HCT116 (cell line): ENCODE data around the gene ZFP36L2. TPM values are rescaled to one million over a fixed set of nuclear protein-coding genes. Genes with fewer than 3 reads are reported as not detected.

Experiments
- ATAC-seq: fragments of 200-7000 bp; cut with Tn5 transposase; 2 replicates; pipeline ENCODE4 v1.9.1; 2020; ENCODE audit warnings: mild to moderate bottlenecking, moderate library complexity
- BruUV-seq: library from RNA; stranded (reverse); fragments of 400-500 nt; replicated peaks from 2 replicates; lab custom pipeline; 2021; lab: Mats Ljungman, UMichigan
- CTCF ChIA-PET: fragments of 300-600 bp; sonication (Branson Sonifier 250); formaldehyde crosslinking; loops from one replicate; lab custom pipeline; 2021; ENCODE audit warnings: antibody characterized with exemption; lab: Charles Lee
- POLR2A ChIA-PET: fragments of 300-600, 350-600 bp; sonication (Branson Sonifier 250); formaldehyde crosslinking; loops from one replicate; lab custom pipeline; 2021; ENCODE audit warnings: antibody characterized with exemption; lab: Charles Lee
- RAD21 ChIA-PET, 2 experiments: fragments of 300-600 bp; sonication (Branson Sonifier 250); formaldehyde crosslinking; loops; one replicate each; lab custom pipeline; 2023; ENCODE audit warnings: low total read pairs in 2 of 2; ENCODE audit not compliant: uncharacterized antibody in 2 of 2, unreplicated experiment in 2 of 2, low non-redundant PET in 1 of 2; lab: Charles Lee
- DNase-seq: peaks from one replicate; pipeline ENCODE4 v3.0.0-alpha.2; 2010; ENCODE audit warnings: low read depth, low spot score
- H2AFZ ChIP-seq: fragments of 200-600 bp; shearing (Covaris generic), sonication (generic); 2 replicates; pipeline ENCODE4 v1.6.1; 2017; ENCODE audit warnings: low read depth, mixed run types, mixed read lengths, antibody characterized with exemption, low read length; ENCODE audit not compliant: poor library complexity, severe bottlenecking
- H3K27ac ChIP-seq: 2 replicates; pipeline ENCODE4 v1.5.1; 2012; ENCODE audit warnings: low read depth, low read length
- H3K27me3 ChIP-seq: fragments of 200-600 bp; sonication (generic); 2 replicates; pipeline ENCODE4 v1.6.1; 2016; ENCODE audit warnings: mixed run types, low read length, mixed read lengths; ENCODE audit not compliant: insufficient read depth
- H3K36me3 ChIP-seq, 2 experiments: fragments of 200-500 bp in 1 of 2; fragments of 200-600 bp in 1 of 2; sonication (Bioruptor generic) in 1 of 2; sonication (generic) in 1 of 2; 2 replicates each; pipeline versions ENCODE4 v1.5.1 to v1.6.1; 2014 to 2016; ENCODE audit warnings: low read length in 2 of 2, inconsistent platforms in 1 of 2, mixed read lengths in 1 of 2, mixed run types in 1 of 2; ENCODE audit not compliant: insufficient read depth in 2 of 2, control insufficient read depth in 1 of 2
- H3K4me1 ChIP-seq, 2 experiments: fragments of 200-600 bp in 1 of 2; sonication (generic) in 1 of 2; 2 replicates each; pipeline versions ENCODE4 v1.5.1 to v1.6.1; 2012 to 2017; ENCODE audit warnings: low read length in 2 of 2, inconsistent platforms in 1 of 2, mild to moderate bottlenecking in 1 of 2, mixed read lengths in 1 of 2, mixed run types in 1 of 2, moderate library complexity in 1 of 2; ENCODE audit not compliant: insufficient read depth in 2 of 2, control insufficient read depth in 1 of 2
- H3K4me2 ChIP-seq: fragments of 200-600 bp; sonication (generic); 2 replicates; pipeline ENCODE4 v1.6.1; 2017; ENCODE audit warnings: mixed run types, low read length, mixed read lengths
- H3K4me3 ChIP-seq, 2 experiments: fragments of 200-600 bp in 1 of 2; sonication (generic) in 1 of 2; replicated peaks in 1 of 2; 2 replicates each; pipeline ENCODE4 v1.5.1; 2011 to 2016; ENCODE audit warnings: low read length in 2 of 2, control low read depth in 1 of 2, low read depth in 1 of 2, mild to moderate bottlenecking in 1 of 2, mixed read lengths in 1 of 2, mixed run types in 1 of 2
- H3K79me2 ChIP-seq: fragments of 200-600 bp; sonication (generic); 2 replicates; pipeline ENCODE4 v1.6.1; 2017; ENCODE audit warnings: mild to moderate bottlenecking, mixed run types, low read length, moderate library complexity, mixed read lengths; ENCODE audit not compliant: insufficient read depth
- H3K9ac ChIP-seq: fragments of 200-600 bp; sonication (generic); 2 replicates; pipeline ENCODE4 v1.6.1; 2016; ENCODE audit warnings: low read length, mixed read lengths
- H3K9me2 ChIP-seq: fragments of 200-600 bp; sonication (generic), shearing (Covaris generic); 2 replicates; pipeline ENCODE4 v1.6.1; 2017; ENCODE audit warnings: mixed run types, mild to moderate bottlenecking, moderate library complexity; ENCODE audit not compliant: insufficient read depth
- H3K9me3 ChIP-seq, 2 experiments: fragments of 200-500 bp in 1 of 2; fragments of 200-600 bp in 1 of 2; sonication (Bioruptor generic) in 1 of 2; sonication (generic) in 1 of 2; 2 replicates each; pipeline ENCODE4 v1.6.1; 2014 to 2017; ENCODE audit warnings: low read length in 2 of 2, mixed read lengths in 2 of 2, inconsistent platforms in 1 of 2, low read depth in 1 of 2, mild to moderate bottlenecking in 1 of 2, mixed run types in 1 of 2, moderate library complexity in 1 of 2; ENCODE audit not compliant: control insufficient read depth in 1 of 2, insufficient read depth in 1 of 2
- H4K20me1 ChIP-seq: fragments of 200-600 bp; sonication (generic), shearing (Covaris generic); 2 replicates; pipeline ENCODE4 v1.6.1; 2017; ENCODE audit warnings: mixed run types, mild to moderate bottlenecking, moderate library complexity; ENCODE audit not compliant: insufficient read depth
- CEBPB ChIP-seq: IDR thresholded peaks from 2 replicates; pipeline ENCODE4 v1.6.1; 2012; ENCODE audit warnings: low read depth
- EZH2phosphoT487 ChIP-seq: fragments of 200-600 bp; IDR thresholded peaks from 2 replicates; pipeline ENCODE4 v1.6.1; 2018; ENCODE audit warnings: antibody characterized with exemption, borderline replicate concordance
- POLR2AphosphoS5 ChIP-seq: IDR thresholded peaks from 2 replicates; pipeline ENCODE4 v1.6.1; 2011; ENCODE audit warnings: mild to moderate bottlenecking, low read depth, low read length, moderate library complexity
- SRF ChIP-seq: IDR thresholded peaks from 2 replicates; pipeline ENCODE4 v1.6.1; 2012; ENCODE audit warnings: low read depth
- TCF7L2 ChIP-seq: IDR thresholded peaks from 2 replicates; pipeline ENCODE4 v1.7.0; 2011; ENCODE audit warnings: borderline replicate concordance, inconsistent platforms; ENCODE audit not compliant: insufficient read depth, insufficient read length; ENCODE audit errors: extremely low read depth
- YY1 ChIP-seq: IDR thresholded peaks from 2 replicates; pipeline ENCODE4 v1.6.1; 2011; ENCODE audit warnings: low read length, low read depth, moderate library complexity, mild to moderate bottlenecking; ENCODE audit not compliant: insufficient replicate concordance; ENCODE audit errors: extremely low read depth
- ZFX ChIP-seq: fragments of 450-650 bp; IDR thresholded peaks from 2 replicates; pipeline ENCODE4 v1.6.1; 2017
- intact Hi-C: fragments of 100-400 bp; cut with micrococcal nuclease; formaldehyde crosslinking; loops from 2 replicates; pipeline ENCODE4 v1.10.0; 2022
- total RNA-seq: library from RNA; stranded (reverse); gene quantifications from one replicate; pipeline ENCODE4 v1.2.1, GENCODE V29; 2021; ENCODE audit not compliant: unreplicated experiment
- TF ChIP-seq, protein P1 (sequence below): IDR thresholded peaks from 2 replicates; pipeline ENCODE4 v1.6.1; 2012
- TF ChIP-seq, protein P2 (sequence below): IDR thresholded peaks from 2 replicates; pipeline ENCODE4 v1.6.1; 2012
- TF ChIP-seq, protein P3 (sequence below): IDR thresholded peaks from 2 replicates; pipeline ENCODE4 v1.6.1; 2012; ENCODE audit warnings: low read depth

The ZFP36L2 gene
- total RNA-seq, 1 experiment from 2014 or later, result 30.3 TPM

DNA sequence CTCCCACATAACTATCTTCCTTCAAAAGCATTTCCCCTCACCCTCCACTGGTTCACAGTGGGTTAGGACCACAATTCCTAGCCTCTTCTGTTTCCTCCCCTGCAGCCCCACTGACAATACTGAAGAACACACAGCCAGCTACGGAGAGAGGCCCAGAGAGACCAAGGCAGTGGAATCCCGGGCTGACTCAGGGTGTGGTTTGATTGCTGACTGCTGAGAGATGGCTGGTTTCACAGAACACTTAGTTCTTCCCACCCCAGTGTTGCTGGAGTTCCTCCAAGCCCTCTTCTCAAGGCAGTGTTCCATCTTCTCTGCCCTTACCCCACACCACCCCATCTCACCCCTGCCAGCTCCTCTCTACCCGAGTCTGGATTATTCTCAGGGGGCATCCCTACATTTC, 43.3 kb upstream of the ZFP36L2 start:
- no peak for ATAC-seq
- no peak overlapping the region for H2AFZ ChIP-seq
- CTCF ChIA-PET, result no interaction called here
- intact Hi-C loops, result no loop called here
- H3K36me3 ChIP-seq, result no peaks in the 10 kb centered on the region
- no TSS peak for BruUV-seq
- H3K27ac ChIP-seq, result no peak overlapping the region
- DNase-seq, result no peak
- no peaks in the 10 kb centered on the region for H3K4me1 ChIP-seq
- no peaks in the 10 kb centered on the region for H3K79me2 ChIP-seq
- no peaks in the 10 kb centered on the region for H4K20me1 ChIP-seq
- POLR2A ChIA-PET, result no interaction called here
- no peaks in the 10 kb centered on the region for H3K27me3 ChIP-seq
- no peak overlapping the region for H3K4me2 ChIP-seq
- RAD21 ChIA-PET, result no interaction called here
- no peak overlapping the region for H3K4me3 ChIP-seq
- H3K9me3 ChIP-seq, result no peaks in the 10 kb centered on the region
- TF ChIP-seq TCF7L2 (no peak), SRF (no peak), POLR2AphosphoS5 (no peak), YY1 (no peak), EZH2phosphoT487 (no peak), ZFX (no peak), CEBPB (no peak)
- TF ChIP-seq, protein P1, sequence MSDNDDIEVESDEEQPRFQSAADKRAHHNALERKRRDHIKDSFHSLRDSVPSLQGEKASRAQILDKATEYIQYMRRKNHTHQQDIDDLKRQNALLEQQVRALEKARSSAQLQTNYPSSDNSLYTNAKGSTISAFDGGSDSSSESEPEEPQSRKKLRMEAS, result no peak
- TF ChIP-seq, protein P2, sequence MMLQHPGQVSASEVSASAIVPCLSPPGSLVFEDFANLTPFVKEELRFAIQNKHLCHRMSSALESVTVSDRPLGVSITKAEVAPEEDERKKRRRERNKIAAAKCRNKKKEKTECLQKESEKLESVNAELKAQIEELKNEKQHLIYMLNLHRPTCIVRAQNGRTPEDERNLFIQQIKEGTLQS, result no peak
- TF ChIP-seq, protein P3, sequence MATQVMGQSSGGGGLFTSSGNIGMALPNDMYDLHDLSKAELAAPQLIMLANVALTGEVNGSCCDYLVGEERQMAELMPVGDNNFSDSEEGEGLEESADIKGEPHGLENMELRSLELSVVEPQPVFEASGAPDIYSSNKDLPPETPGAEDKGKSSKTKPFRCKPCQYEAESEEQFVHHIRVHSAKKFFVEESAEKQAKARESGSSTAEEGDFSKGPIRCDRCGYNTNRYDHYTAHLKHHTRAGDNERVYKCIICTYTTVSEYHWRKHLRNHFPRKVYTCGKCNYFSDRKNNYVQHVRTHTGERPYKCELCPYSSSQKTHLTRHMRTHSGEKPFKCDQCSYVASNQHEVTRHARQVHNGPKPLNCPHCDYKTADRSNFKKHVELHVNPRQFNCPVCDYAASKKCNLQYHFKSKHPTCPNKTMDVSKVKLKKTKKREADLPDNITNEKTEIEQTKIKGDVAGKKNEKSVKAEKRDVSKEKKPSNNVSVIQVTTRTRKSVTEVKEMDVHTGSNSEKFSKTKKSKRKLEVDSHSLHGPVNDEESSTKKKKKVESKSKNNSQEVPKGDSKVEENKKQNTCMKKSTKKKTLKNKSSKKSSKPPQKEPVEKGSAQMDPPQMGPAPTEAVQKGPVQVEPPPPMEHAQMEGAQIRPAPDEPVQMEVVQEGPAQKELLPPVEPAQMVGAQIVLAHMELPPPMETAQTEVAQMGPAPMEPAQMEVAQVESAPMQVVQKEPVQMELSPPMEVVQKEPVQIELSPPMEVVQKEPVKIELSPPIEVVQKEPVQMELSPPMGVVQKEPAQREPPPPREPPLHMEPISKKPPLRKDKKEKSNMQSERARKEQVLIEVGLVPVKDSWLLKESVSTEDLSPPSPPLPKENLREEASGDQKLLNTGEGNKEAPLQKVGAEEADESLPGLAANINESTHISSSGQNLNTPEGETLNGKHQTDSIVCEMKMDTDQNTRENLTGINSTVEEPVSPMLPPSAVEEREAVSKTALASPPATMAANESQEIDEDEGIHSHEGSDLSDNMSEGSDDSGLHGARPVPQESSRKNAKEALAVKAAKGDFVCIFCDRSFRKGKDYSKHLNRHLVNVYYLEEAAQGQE, result no peak
- TF ChIP-seq, all 23 proteins: peak for 0
- Histone ChIP-seq H3K9ac (no peak overlapping the region), H3K9me2 (no peaks in the 10 kb centered on the region)
